Esophagus (tissue), 2 donors: ENCODE measurements around the gene PRMT6. TPM values are rescaled to one million over a fixed set of nuclear protein-coding genes. Genes with fewer than 3 reads are reported as not detected.
"Not testable (repeated sequence)": the region's sequence is repeated elsewhere in the genome, so short reads cannot be mapped to it uniquely, and the experiment has no call there.

Experiments
- H3K27ac ChIP-seq, 2 donors: one replicate each; pipeline ENCODE4 v1.5.1; 2013; ENCODE audit warnings: low read depth in 2 of 2, mild to moderate bottlenecking in 2 of 2, inconsistent platforms in 1 of 2, low read length in 1 of 2, moderate library complexity in 1 of 2
- H3K27me3 ChIP-seq, 2 donors: one replicate each; pipeline ENCODE4 v1.6.1; 2013; ENCODE audit warnings: low read length in 2 of 2, control low read depth in 1 of 2, mild to moderate bottlenecking in 1 of 2; ENCODE audit not compliant: insufficient read depth in 2 of 2, control insufficient read depth in 1 of 2
- H3K36me3 ChIP-seq, 2 donors: one replicate each; pipeline ENCODE4 v1.6.1; 2013; ENCODE audit warnings: low read length in 1 of 2; ENCODE audit not compliant: control insufficient read depth in 2 of 2, insufficient read depth in 2 of 2
- H3K4me1 ChIP-seq, 2 donors: one replicate each; pipeline ENCODE4 v1.6.1; 2013; ENCODE audit warnings: low read length in 1 of 2; ENCODE audit not compliant: control insufficient read depth in 2 of 2, insufficient read depth in 2 of 2
- H3K4me3 ChIP-seq, 2 donors: one replicate each; pipeline ENCODE4 v1.5.1; 2013; ENCODE audit warnings: low read length in 2 of 2, mild to moderate bottlenecking in 2 of 2, low read depth in 1 of 2, moderate library complexity in 1 of 2
- H3K9me3 ChIP-seq, 2 donors: one replicate each; pipeline ENCODE4 v1.6.1; 2013; ENCODE audit warnings: mild to moderate bottlenecking in 2 of 2, low read depth in 1 of 2, low read length in 1 of 2, moderate library complexity in 1 of 2; ENCODE audit not compliant: control insufficient read depth in 2 of 2, insufficient read depth in 1 of 2
- WGBS, 2 donors: extraction: QIAGEN DNeasy Blood & Tissue Kit; methylation state at CpG; one replicate each; pipeline ENCODE4 v1.1.7; 2013; 5-methylcytosine and 5-hydroxymethylcytosine counted together
- polyA plus RNA-seq, 2 donors: library from polyadenylated mRNA; stranded (reverse); fragments of 200-250 nt; gene quantifications; one replicate each; pipeline ENCODE4 v1.2.3, GENCODE V29; 2013
- donor health status: healthy with polysubstance abuse.
- donor health status: Bipolar disorder and iron deficiency.

Gene PRMT6
- polyA plus RNA-seq, 2 donors, result 7.4 to 9.0 TPM

GRCh38 chr1:107048241-107048640 lies 8.2 kb upstream of the PRMT6 start:
- Histone ChIP-seq H3K4me3 (no peak overlapping the region), H3K4me1 (no peaks in the 10 kb centered on the region), H3K27me3 (no peaks in the 10 kb centered on the region), H3K27ac (no peak overlapping the region), H3K36me3 (no peaks in the 10 kb centered on the region), H3K9me3 (no peaks in the 10 kb centered on the region)

GRCh38 chr1:107051266-107051665 lies 5.2 kb upstream of the PRMT6 start:
- no peaks in the 10 kb centered on the region for H3K9me3 ChIP-seq
- WGBS, 2 donors, result 84 to 91% methylated on average over 1 of the region's 1 CpG
- H3K36me3 ChIP-seq, result no peaks in the 10 kb centered on the region
- H3K27ac ChIP-seq, result no peak overlapping the region
- H3K27me3 ChIP-seq, result no peaks in the 10 kb centered on the region
- H3K4me3 ChIP-seq, result no peak overlapping the region
- no peaks in the 10 kb centered on the region for H3K4me1 ChIP-seq

GRCh38 chr1:107055919-107056425 lies 502 bp upstream of the PRMT6 start:
- not testable (repeated sequence) for H3K36me3 ChIP-seq, H3K27me3 ChIP-seq, H3K4me1 ChIP-seq, H3K9me3 ChIP-seq
- whole genome bisulfite sequencing, 2 donors, result 87 to 89% methylated on average over 24 of the region's 24 CpGs
- Histone ChIP-seq H3K27ac (peak overlapping the region; percentile 31 to 81), H3K4me3 (peak overlapping the region; percentile 96 to 97)

GRCh38 chr1:107057197-107058133 lies 991 bp downstream of the PRMT6 start:
- no peaks in the 10 kb centered on the region for H3K27me3 ChIP-seq
- H3K4me1 ChIP-seq, result peaks cover 5% of the 10 kb centered on the region in 2 donors
- H3K36me3 ChIP-seq, result no peaks in the 10 kb centered on the region
- H3K9me3 ChIP-seq, result no peaks in the 10 kb centered on the region
- H3K4me3 ChIP-seq, result peak overlapping the region; percentile 96 to 97
- peak overlapping the region; percentile 31 to 81 for H3K27ac ChIP-seq
- WGBS, 2 donors, result 4 to 6% methylated on average over 55 of the region's 55 CpGs

- no peak overlapping the region for H3K27ac ChIP-seq
- no peak overlapping the region for H3K4me3 ChIP-seq
- 64 to 68% methylated on average over 4 of the region's 4 CpGs for WGBS, 2 donors
- peaks cover 5% of the 10 kb centered on the region in 2 donors for H3K4me1 ChIP-seq
- H3K9me3 ChIP-seq, result no peaks in the 10 kb centered on the region
- no peaks in the 10 kb centered on the region for H3K36me3 ChIP-seq
- no peaks in the 10 kb centered on the region for H3K27me3 ChIP-seq
Measured at GRCh38 chr1:107058245-107059032, 2.0 kb downstream of the PRMT6 start.

- 93 to 94% methylated on average over 3 of the region's 3 CpGs for WGBS, 2 donors
- Histone ChIP-seq H3K27ac (no peak overlapping the region), H3K27me3 (no peaks in the 10 kb centered on the region), H3K36me3 (no peaks in the 10 kb centered on the region), H3K4me1 (peaks cover 5% of the 10 kb centered on the region in 2 donors), H3K9me3 (no peaks in the 10 kb centered on the region), H3K4me3 (no peak overlapping the region)
Measured at GRCh38 chr1:107061886-107062285, 5.4 kb downstream of the PRMT6 start.

GRCh38 chr1:107073493-107073892 lies 17.0 kb downstream of the PRMT6 start:
- no peaks in the 10 kb centered on the region for H3K27me3 ChIP-seq
- H3K9me3 ChIP-seq, result no peaks in the 10 kb centered on the region
- no peak overlapping the region for H3K27ac ChIP-seq
- no peaks in the 10 kb centered on the region for H3K4me1 ChIP-seq
- no peak overlapping the region for H3K4me3 ChIP-seq
- H3K36me3 ChIP-seq, result no peaks in the 10 kb centered on the region
- 81 to 83% methylated on average over 4 of the region's 4 CpGs for WGBS, 2 donors

GRCh38 chr1:107076841-107077240 lies 20.4 kb downstream of the PRMT6 start:
- Histone ChIP-seq H3K27ac (no peak overlapping the region), H3K4me3 (no peak overlapping the region), H3K4me1 (no peaks in the 10 kb centered on the region), H3K27me3 (no peaks in the 10 kb centered on the region), H3K36me3 (no peaks in the 10 kb centered on the region), H3K9me3 (no peaks in the 10 kb centered on the region)
- WGBS, 2 donors, result 71 to 72% methylated on average over 5 of the region's 5 CpGs

- WGBS, 2 donors, result 17 to 42% methylated on average over 1 of the region's 1 CpG
- no peak overlapping the region for H3K4me3 ChIP-seq
- H3K27ac ChIP-seq, result no peak overlapping the region
- no peaks in the 10 kb centered on the region for H3K9me3 ChIP-seq
- H3K27me3 ChIP-seq, result no peaks in the 10 kb centered on the region
- H3K4me1 ChIP-seq, result no peaks in the 10 kb centered on the region
- no peaks in the 10 kb centered on the region for H3K36me3 ChIP-seq
Measured at GRCh38 chr1:107079249-107079648, 22.8 kb downstream of the PRMT6 start.
